HCT116 (cell line): Measurements from ENCODE around the gene ZHX3. TPM values are rescaled to one million over a fixed set of nuclear protein-coding genes. Genes with fewer than 3 reads are reported as not detected.

Experiments
- ATAC-seq: fragments of 200-7000 bp; cut with Tn5 transposase; 2 replicates; pipeline ENCODE4 v1.9.1; 2020; ENCODE audit warnings: mild to moderate bottlenecking, moderate library complexity
- BruUV-seq: library from RNA; stranded (reverse); fragments of 400-500 nt; replicated peaks from 2 replicates; lab custom pipeline; 2021; lab: Mats Ljungman, UMichigan
- CTCF ChIA-PET: fragments of 300-600 bp; sonication (Branson Sonifier 250); formaldehyde crosslinking; loops from one replicate; lab custom pipeline; 2021; ENCODE audit warnings: antibody characterized with exemption; lab: Charles Lee
- POLR2A ChIA-PET: fragments of 300-600, 350-600 bp; sonication (Branson Sonifier 250); formaldehyde crosslinking; loops from one replicate; lab custom pipeline; 2021; ENCODE audit warnings: antibody characterized with exemption; lab: Charles Lee
- RAD21 ChIA-PET, 2 experiments: fragments of 300-600 bp; sonication (Branson Sonifier 250); formaldehyde crosslinking; loops; one replicate each; lab custom pipeline; 2023; ENCODE audit warnings: low total read pairs in 2 of 2; ENCODE audit not compliant: uncharacterized antibody in 2 of 2, unreplicated experiment in 2 of 2, low non-redundant PET in 1 of 2; lab: Charles Lee
- DNase-seq: peaks from one replicate; pipeline ENCODE4 v3.0.0-alpha.2; 2010; ENCODE audit warnings: low read depth, low spot score
- H2AFZ ChIP-seq: fragments of 200-600 bp; shearing (Covaris generic), sonication (generic); 2 replicates; pipeline ENCODE4 v1.6.1; 2017; ENCODE audit warnings: low read depth, mixed run types, mixed read lengths, antibody characterized with exemption, low read length; ENCODE audit not compliant: poor library complexity, severe bottlenecking
- H3K27ac ChIP-seq: 2 replicates; pipeline ENCODE4 v1.5.1; 2012; ENCODE audit warnings: low read depth, low read length
- H3K27me3 ChIP-seq: fragments of 200-600 bp; sonication (generic); 2 replicates; pipeline ENCODE4 v1.6.1; 2016; ENCODE audit warnings: mixed run types, low read length, mixed read lengths; ENCODE audit not compliant: insufficient read depth
- H3K36me3 ChIP-seq, 2 experiments: fragments of 200-500 bp in 1 of 2; fragments of 200-600 bp in 1 of 2; sonication (Bioruptor generic) in 1 of 2; sonication (generic) in 1 of 2; 2 replicates each; pipeline versions ENCODE4 v1.5.1 to v1.6.1; 2014 to 2016; ENCODE audit warnings: low read length in 2 of 2, inconsistent platforms in 1 of 2, mixed read lengths in 1 of 2, mixed run types in 1 of 2; ENCODE audit not compliant: insufficient read depth in 2 of 2, control insufficient read depth in 1 of 2
- H3K4me1 ChIP-seq, 2 experiments: fragments of 200-600 bp in 1 of 2; sonication (generic) in 1 of 2; 2 replicates each; pipeline versions ENCODE4 v1.5.1 to v1.6.1; 2012 to 2017; ENCODE audit warnings: low read length in 2 of 2, inconsistent platforms in 1 of 2, mild to moderate bottlenecking in 1 of 2, mixed read lengths in 1 of 2, mixed run types in 1 of 2, moderate library complexity in 1 of 2; ENCODE audit not compliant: insufficient read depth in 2 of 2, control insufficient read depth in 1 of 2
- H3K4me2 ChIP-seq: fragments of 200-600 bp; sonication (generic); 2 replicates; pipeline ENCODE4 v1.6.1; 2017; ENCODE audit warnings: mixed run types, low read length, mixed read lengths
- H3K4me3 ChIP-seq, 2 experiments: fragments of 200-600 bp in 1 of 2; sonication (generic) in 1 of 2; replicated peaks in 1 of 2; 2 replicates each; pipeline ENCODE4 v1.5.1; 2011 to 2016; ENCODE audit warnings: low read length in 2 of 2, control low read depth in 1 of 2, low read depth in 1 of 2, mild to moderate bottlenecking in 1 of 2, mixed read lengths in 1 of 2, mixed run types in 1 of 2
- H3K79me2 ChIP-seq: fragments of 200-600 bp; sonication (generic); 2 replicates; pipeline ENCODE4 v1.6.1; 2017; ENCODE audit warnings: mild to moderate bottlenecking, mixed run types, low read length, moderate library complexity, mixed read lengths; ENCODE audit not compliant: insufficient read depth
- H3K9ac ChIP-seq: fragments of 200-600 bp; sonication (generic); 2 replicates; pipeline ENCODE4 v1.6.1; 2016; ENCODE audit warnings: low read length, mixed read lengths
- H3K9me2 ChIP-seq: fragments of 200-600 bp; sonication (generic), shearing (Covaris generic); 2 replicates; pipeline ENCODE4 v1.6.1; 2017; ENCODE audit warnings: mixed run types, mild to moderate bottlenecking, moderate library complexity; ENCODE audit not compliant: insufficient read depth
- H3K9me3 ChIP-seq, 2 experiments: fragments of 200-500 bp in 1 of 2; fragments of 200-600 bp in 1 of 2; sonication (Bioruptor generic) in 1 of 2; sonication (generic) in 1 of 2; 2 replicates each; pipeline ENCODE4 v1.6.1; 2014 to 2017; ENCODE audit warnings: low read length in 2 of 2, mixed read lengths in 2 of 2, inconsistent platforms in 1 of 2, low read depth in 1 of 2, mild to moderate bottlenecking in 1 of 2, mixed run types in 1 of 2, moderate library complexity in 1 of 2; ENCODE audit not compliant: control insufficient read depth in 1 of 2, insufficient read depth in 1 of 2
- H4K20me1 ChIP-seq: fragments of 200-600 bp; sonication (generic), shearing (Covaris generic); 2 replicates; pipeline ENCODE4 v1.6.1; 2017; ENCODE audit warnings: mixed run types, mild to moderate bottlenecking, moderate library complexity; ENCODE audit not compliant: insufficient read depth
- CEBPB ChIP-seq: IDR thresholded peaks from 2 replicates; pipeline ENCODE4 v1.6.1; 2012; ENCODE audit warnings: low read depth
- ELF1 ChIP-seq: IDR thresholded peaks from 2 replicates; pipeline ENCODE4 v1.6.1; 2012; ENCODE audit warnings: low read depth, borderline replicate concordance
- JUND ChIP-seq: IDR thresholded peaks from 2 replicates; pipeline ENCODE4 v1.6.1; 2012
- POLR2AphosphoS5 ChIP-seq: IDR thresholded peaks from 2 replicates; pipeline ENCODE4 v1.6.1; 2011; ENCODE audit warnings: mild to moderate bottlenecking, low read depth, low read length, moderate library complexity
- SRF ChIP-seq: IDR thresholded peaks from 2 replicates; pipeline ENCODE4 v1.6.1; 2012; ENCODE audit warnings: low read depth
- TCF7L2 ChIP-seq: IDR thresholded peaks from 2 replicates; pipeline ENCODE4 v1.7.0; 2011; ENCODE audit warnings: borderline replicate concordance, inconsistent platforms; ENCODE audit not compliant: insufficient read depth, insufficient read length; ENCODE audit errors: extremely low read depth
- intact Hi-C: fragments of 100-400 bp; cut with micrococcal nuclease; formaldehyde crosslinking; loops from 2 replicates; pipeline ENCODE4 v1.10.0; 2022
- total RNA-seq: library from RNA; stranded (reverse); gene quantifications from one replicate; pipeline ENCODE4 v1.2.1, GENCODE V29; 2021; ENCODE audit not compliant: unreplicated experiment
- TF ChIP-seq, protein P1 (sequence below): IDR thresholded peaks from 2 replicates; pipeline ENCODE4 v1.6.1; 2011; ENCODE audit warnings: mild to moderate bottlenecking, low read length, moderate library complexity; ENCODE audit not compliant: insufficient replicate concordance; ENCODE audit errors: extremely low read depth

ZHX3 gene
- total RNA-seq, 1 experiment from 2014 or later: 13.3 TPM

- Histone ChIP-seq H3K27me3 (no peaks in the 10 kb centered on the region), H3K9me3 (no peaks in the 10 kb centered on the region), H2AFZ (no peak overlapping the region), H3K27ac (no peak overlapping the region), H3K4me2 (no peak overlapping the region), H3K9ac (no peak overlapping the region), H4K20me1 (no peaks in the 10 kb centered on the region), H3K4me3 (no peak overlapping the region), H3K36me3 (no peaks in the 10 kb centered on the region), H3K79me2 (no peaks in the 10 kb centered on the region), H3K4me1 (no peaks in the 10 kb centered on the region), H3K9me2 (no peaks in the 10 kb centered on the region)
- ChIA-PET RAD21 (no interaction called here), POLR2A (no interaction called here), CTCF (no interaction called here)
- TSS peak; percentile 26 for BruUV-seq
- ATAC-seq (no peak), DNase-seq (no peak)
- no peak for TF ChIP-seq TCF7L2
- no peak for TF ChIP-seq POLR2AphosphoS5
- TF ChIP-seq JUND: no peak
- no peak for TF ChIP-seq ELF1
- no peak for TF ChIP-seq CEBPB
- TF ChIP-seq, protein P1, sequence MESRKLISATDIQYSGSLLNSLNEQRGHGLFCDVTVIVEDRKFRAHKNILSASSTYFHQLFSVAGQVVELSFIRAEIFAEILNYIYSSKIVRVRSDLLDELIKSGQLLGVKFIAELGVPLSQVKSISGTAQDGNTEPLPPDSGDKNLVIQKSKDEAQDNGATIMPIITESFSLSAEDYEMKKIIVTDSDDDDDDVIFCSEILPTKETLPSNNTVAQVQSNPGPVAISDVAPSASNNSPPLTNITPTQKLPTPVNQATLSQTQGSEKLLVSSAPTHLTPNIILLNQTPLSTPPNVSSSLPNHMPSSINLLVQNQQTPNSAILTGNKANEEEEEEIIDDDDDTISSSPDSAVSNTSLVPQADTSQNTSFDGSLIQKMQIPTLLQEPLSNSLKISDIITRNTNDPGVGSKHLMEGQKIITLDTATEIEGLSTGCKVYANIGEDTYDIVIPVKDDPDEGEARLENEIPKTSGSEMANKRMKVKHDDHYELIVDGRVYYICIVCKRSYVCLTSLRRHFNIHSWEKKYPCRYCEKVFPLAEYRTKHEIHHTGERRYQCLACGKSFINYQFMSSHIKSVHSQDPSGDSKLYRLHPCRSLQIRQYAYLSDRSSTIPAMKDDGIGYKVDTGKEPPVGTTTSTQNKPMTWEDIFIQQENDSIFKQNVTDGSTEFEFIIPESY: no peak
- no peak for TF ChIP-seq SRF
- intact Hi-C loops: no loop called here
Measured at GRCh38 chr20:41204304-41205265, 112.9 kb downstream of the ZHX3 start.
